HG02943 (cell line): Measurements from ENCODE around the gene SSH3.
"Not testable (repeated sequence)": the region's sequence is repeated elsewhere in the genome, so short reads cannot be mapped to it uniquely, and the experiment has no call there.

Experiments
- ATAC-seq: cut with Tn5 transposase; IDR thresholded peaks from one replicate; pipeline ENCODE4 v1.9.1; 2021; ENCODE audit warnings: mild to moderate bottlenecking, low read depth, moderate library complexity; ENCODE audit not compliant: unreplicated experiment

The SSH3 gene

GRCh38 chr11:67310246-67311050, 7.1 kb downstream of the SSH3 start:
- ATAC-seq = no peak

- ATAC-seq = no peak
Measured at GRCh38 chr11:67311051-67311555, 7.8 kb downstream of the SSH3 start.

- ATAC-seq = no peak
Measured at GRCh38 chr11:67311556-67312082, 8.3 kb downstream of the SSH3 start.

- no peak for ATAC-seq
Measured at GRCh38 chr11:67312187-67313021, 9.1 kb downstream of the SSH3 start.

GRCh38 chr11:67313125-67313890, 10.0 kb downstream of the SSH3 start:
- no peak for ATAC-seq

GRCh38 chr11:67314218-67314617, 10.9 kb downstream of the SSH3 start:
- no peak for ATAC-seq

- no peak for ATAC-seq
Measured at GRCh38 chr11:67315325-67315909, 12.1 kb downstream of the SSH3 start.

- no peak for ATAC-seq
Measured at GRCh38 chr11:67316882-67317204, 13.5 kb downstream of the SSH3 start.

GRCh38 chr11:67317205-67317887, 14.0 kb downstream of the SSH3 start:
- peak; percentile 76 for ATAC-seq

- ATAC-seq = peak; percentile 7
Measured at GRCh38 chr11:67317888-67318555, 14.7 kb downstream of the SSH3 start.

GRCh38 chr11:67318876-67319275, 15.5 kb downstream of the SSH3 start:
- ATAC-seq = not testable (repeated sequence)

- no peak for ATAC-seq
Measured at GRCh38 chr11:67320011-67320410, 16.7 kb downstream of the SSH3 start.

GRCh38 chr11:67320691-67321090, 17.4 kb downstream of the SSH3 start:
- no peak for ATAC-seq

- ATAC-seq = no peak
Measured at GRCh38 chr11:67321313-67321871, 18.1 kb downstream of the SSH3 start.

- ATAC-seq = no peak
Measured at GRCh38 chr11:67322049-67322448, 18.7 kb downstream of the SSH3 start.

GRCh38 chr11:67323526-67323925, 20.2 kb downstream of the SSH3 start:
- ATAC-seq = no peak

GRCh38 chr11:67332081-67332691, 28.9 kb downstream of the SSH3 start:
- no peak for ATAC-seq

- no peak for ATAC-seq
Measured at GRCh38 chr11:67337257-67337656, 33.9 kb downstream of the SSH3 start.
